HepG2 (cell line): ENCODE data around the gene CIB1. TPM values are rescaled to one million over a fixed set of nuclear protein-coding genes. Genes with fewer than 3 reads are reported as not detected.
A peak's percentile ranks its signal among the peaks of the same experiment; 100 is the strongest.

ENCODE experiments used
- BRF2 ChIP-seq: sonication (generic); formaldehyde crosslinking; IDR thresholded peaks from 2 replicates; pipeline ENCODE4 v1.8.1; 2022; ENCODE audit warnings: mild to moderate bottlenecking, missing genetic modification reagents
- CBFB ChIP-seq: sonication (generic); formaldehyde crosslinking; IDR thresholded peaks from 2 replicates; pipeline ENCODE4 v1.4.0; 2020; ENCODE audit warnings: missing genetic modification reagents
- HNF1B ChIP-seq: sonication (generic); formaldehyde crosslinking; IDR thresholded peaks from 2 replicates; pipeline ENCODE4 v1.5.1; 2020; ENCODE audit warnings: mild to moderate bottlenecking, moderate library complexity, missing genetic modification reagents
- MLXIP ChIP-seq: sonication (generic); formaldehyde crosslinking; IDR thresholded peaks from 2 replicates; pipeline ENCODE4 v1.9.0; 2021; ENCODE audit warnings: missing genetic modification reagents, borderline replicate concordance
- NFKB2 ChIP-seq: sonication (generic); formaldehyde crosslinking; IDR thresholded peaks from 2 replicates; pipeline ENCODE4 v1.4.0; 2020; ENCODE audit warnings: missing genetic modification reagents, borderline replicate concordance
- PATZ1 ChIP-seq: sonication (generic); formaldehyde crosslinking; IDR thresholded peaks from 2 replicates; pipeline ENCODE4 v1.4.0; 2020; ENCODE audit warnings: missing genetic modification reagents
- POGK ChIP-seq: sonication (generic); formaldehyde crosslinking; conservative IDR thresholded peaks from 2 replicates; pipeline ENCODE4 v1.8.0; 2022; ENCODE audit warnings: mild to moderate bottlenecking, moderate library complexity, missing genetic modification reagents
- STAT5B ChIP-seq: sonication (generic); formaldehyde crosslinking; IDR thresholded peaks from 2 replicates; pipeline ENCODE4 v1.4.0; 2020; ENCODE audit warnings: missing genetic modification reagents
- TCF12 ChIP-seq, 2 experiments: fragments of 450-650 bp in 1 of 2; sonication (generic) in 1 of 2; formaldehyde crosslinking in 1 of 2; IDR thresholded peaks; 2 replicates each; pipeline versions ENCODE4 v1.6.1 to v1.8.0; 2017 to 2022; ENCODE audit warnings: antibody characterized with exemption in 1 of 2, mild to moderate bottlenecking in 1 of 2, missing genetic modification reagents in 1 of 2, moderate library complexity in 1 of 2
- TOE1 ChIP-seq: sonication (generic); formaldehyde crosslinking; IDR thresholded peaks from 2 replicates; pipeline ENCODE4 v1.4.0; 2020; ENCODE audit warnings: mild to moderate bottlenecking, missing genetic modification reagents
- ZNF296 ChIP-seq: sonication (generic); formaldehyde crosslinking; conservative IDR thresholded peaks from 2 replicates; pipeline ENCODE4 v1.5.0; 2020; ENCODE audit warnings: mild to moderate bottlenecking, missing genetic modification reagents
- ZNF605 ChIP-seq: sonication (generic); formaldehyde crosslinking; IDR thresholded peaks from 2 replicates; pipeline ENCODE4 v1.8.0; 2022; ENCODE audit warnings: mild to moderate bottlenecking, missing genetic modification reagents
- ZNF710 ChIP-seq: sonication (generic); formaldehyde crosslinking; IDR thresholded peaks from 2 replicates; pipeline ENCODE4 v1.5.0; 2020; ENCODE audit warnings: mild to moderate bottlenecking, missing genetic modification reagents, borderline replicate concordance
- ZNF777 ChIP-seq: sonication (generic); formaldehyde crosslinking; IDR thresholded peaks from 2 replicates; pipeline ENCODE4 v1.4.0; 2020; ENCODE audit warnings: missing genetic modification reagents
- ZSCAN22 ChIP-seq: sonication (generic); formaldehyde crosslinking; IDR thresholded peaks from 2 replicates; pipeline ENCODE4 v1.4.0; 2020; ENCODE audit warnings: mild to moderate bottlenecking, missing genetic modification reagents
- polyA plus RNA-seq, 8 experiments: library from polyadenylated mRNA; depleted of rRNA in 3 of 8; stranded (reverse) in 7 of 8; unstranded in 1 of 8; fragments of >200 nt; fragmentation: Illumina TruSeq in 4 of 8; extraction: Trizol in 4 of 8; gene quantifications; 2 replicates each; pipeline versions ENCODE4 v1.2.1 to v1.2.3, GENCODE V29; 2011 to 2016; ENCODE audit warnings: low read depth in 4 of 8, missing spikeins in 1 of 8, mixed read lengths in 1 of 8; ENCODE audit not compliant: insufficient read depth in 1 of 8
- total RNA-seq, 5 experiments: library from RNA; depleted of rRNA; stranded (reverse); fragments of >200 nt; fragmentation: Illumina TruSeq; extraction: Trizol; gene quantifications; 2 replicates each; pipeline ENCODE4 v1.2.3, GENCODE V29; 2016; ENCODE audit warnings: low read depth in 1 of 5

CIB1 gene
- total and polyA plus RNA-seq, 2 of the 13 experiments (the other 11 are each of a cell fraction or from before 2014, with no cell fraction given): 38.7 to 72.7 TPM

GRCh38 chr15:90201130-90201943 is 32.4 kb downstream of the CIB1 start, which contains the start of gene SEMA4B (continued):
- TF ChIP-seq HNF1B (CRISPR knock-in tag) (peak; percentile 27; the same call in 1 of the 2 replicates), CBFB (CRISPR knock-in tag) (no peak), STAT5B (CRISPR knock-in tag) (no peak), ZNF710 (0 out of 2 replicates have a peak, but pooled peaks have one; percentile 48), ZNF605 (CRISPR knock-in tag) (no peak), ZNF777 (CRISPR knock-in tag) (peak; percentile 52), NFKB2 (CRISPR knock-in tag) (peak; percentile 44; the same call in 1 of the 2 replicates), PATZ1 (peak; percentile 74), MLXIP (CRISPR knock-in tag) (no peak; the same call in 1 of the 2 replicates), ZSCAN22 (CRISPR knock-in tag) (no peak), ZNF296 (CRISPR knock-in tag) (no peak), TOE1 (CRISPR knock-in tag) (no peak), BRF2 (CRISPR knock-in tag) (no peak), POGK (CRISPR knock-in tag) (no peak; the same call in 1 of the 2 replicates), TCF12 (IDR thresholded peaks at IDR 0.05) (no peak), TCF12 (CRISPR knock-in tag; IDR thresholded peaks at IDR 0.05) (0 out of 2 replicates have a peak, but pooled peaks have one; percentile 54)
